ENCODE results near the gene ZNF804A.
"Not testable (repeated sequence)": the region's sequence is repeated elsewhere in the genome, so short reads cannot be mapped to it uniquely, and the experiment has no call there.

ZNF804A gene

DNA sequence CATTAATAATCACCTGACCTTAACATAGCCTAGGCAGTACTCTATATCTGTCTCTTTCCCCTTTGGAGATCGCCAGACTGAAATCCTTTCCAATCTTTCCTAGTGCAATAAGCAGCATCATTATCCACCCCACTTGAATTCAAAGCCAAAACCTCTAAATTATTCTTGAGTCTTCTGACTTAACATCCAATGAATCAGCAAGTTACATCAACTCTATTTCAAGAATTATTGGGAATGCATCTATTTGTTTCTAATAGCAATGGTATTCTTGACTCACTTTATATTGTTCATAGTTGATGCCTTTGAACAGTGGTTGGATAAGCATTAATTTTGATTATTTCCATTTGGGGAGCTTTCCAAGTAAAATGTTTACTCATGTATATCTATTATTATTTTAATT is 144.8 kb downstream of the ZNF804A start:
- no peak for TF ChIP-seq Cebpa-rat (IDR thresholded peaks at IDR 0.05)
- no peaks in the 10 kb centered on the region for H3K36me3 ChIP-seq
- no peaks in the 10 kb centered on the region for H3K4me1 ChIP-seq
- no peaks in the 10 kb centered on the region for H4K20me1 ChIP-seq
- H3K9ac ChIP-seq = no peak overlapping the region
- H3K4me3 ChIP-seq = no peak overlapping the region
- no peaks in the 10 kb centered on the region for H3K27me3 ChIP-seq
- no peaks in the 10 kb centered on the region for H3K9me3 ChIP-seq
- no peak overlapping the region for H3K4me2 ChIP-seq
- no peak overlapping the region for H3K27ac ChIP-seq

- Histone ChIP-seq H3K4me3 (no peak overlapping the region), H3K4me2 (no peak overlapping the region), H3K36me3 (no peaks in the 10 kb centered on the region), H3K9ac (no peak overlapping the region), H4K20me1 (no peaks in the 10 kb centered on the region), H3K27me3 (no peaks in the 10 kb centered on the region), H3K27ac (no peak overlapping the region), H3K4me1 (no peaks in the 10 kb centered on the region), H3K9me3 (no peaks in the 10 kb centered on the region)
- no peak for TF ChIP-seq Cebpa-rat (IDR thresholded peaks at IDR 0.05)
These were observed 157.8 kb downstream of the ZNF804A start for GRCh38 chr2:184756161-184756560.

GRCh38 chr2:184756885-184757284 is 158.6 kb downstream of the ZNF804A start:
- Histone ChIP-seq H3K4me3 (no peak overlapping the region), H3K4me1 (no peaks in the 10 kb centered on the region), H3K27me3 (no peaks in the 10 kb centered on the region), H3K9ac (no peak overlapping the region), H3K4me2 (no peak overlapping the region), H3K9me3 (no peaks in the 10 kb centered on the region), H3K27ac (no peak overlapping the region), H3K36me3 (no peaks in the 10 kb centered on the region), H4K20me1 (no peaks in the 10 kb centered on the region)
- TF ChIP-seq Cebpa-rat (IDR thresholded peaks at IDR 0.05) = no peak

- H3K4me2 ChIP-seq, H4K20me1 ChIP-seq, H3K36me3 ChIP-seq, H3K27me3 ChIP-seq, H3K9ac ChIP-seq, H3K9me3 ChIP-seq, H3K27ac ChIP-seq, H3K4me3 ChIP-seq, H3K4me1 ChIP-seq: not testable (repeated sequence)
These were observed 161.4 kb downstream of the ZNF804A start for GRCh38 chr2:184759557-184760255.

- H3K27ac ChIP-seq = no peak overlapping the region
- H4K20me1 ChIP-seq = no peaks in the 10 kb centered on the region
- no peaks in the 10 kb centered on the region for H3K4me1 ChIP-seq
- no peak overlapping the region for H3K9ac ChIP-seq
- H3K4me3 ChIP-seq = no peak overlapping the region
- no peaks in the 10 kb centered on the region for H3K36me3 ChIP-seq
- H3K9me3 ChIP-seq = no peaks in the 10 kb centered on the region
- TF ChIP-seq Cebpa-rat (IDR thresholded peaks at IDR 0.05) = no peak
- H3K27me3 ChIP-seq = no peaks in the 10 kb centered on the region
- H3K4me2 ChIP-seq = no peak overlapping the region
These were observed 162.6 kb downstream of the ZNF804A start for GRCh38 chr2:184760931-184761330.

GRCh38 chr2:184765112-184765895 is 167.0 kb downstream of the ZNF804A start:
- Histone ChIP-seq H3K4me2 (no peak overlapping the region), H3K4me3 (no peak overlapping the region)

GRCh38 chr2:184767059-184767458 is 168.7 kb downstream of the ZNF804A start:
- Histone ChIP-seq H3K4me2 (no peak overlapping the region), H3K36me3 (no peaks in the 10 kb centered on the region), H3K9ac (no peak overlapping the region), H3K4me3 (no peak overlapping the region), H4K20me1 (no peaks in the 10 kb centered on the region), H3K27ac (no peak overlapping the region), H3K9me3 (no peaks in the 10 kb centered on the region), H3K27me3 (no peaks in the 10 kb centered on the region), H3K4me1 (no peaks in the 10 kb centered on the region)
- no peak for TF ChIP-seq Cebpa-rat (IDR thresholded peaks at IDR 0.05)

More at GRCh38 chr2:184765112-184765895, 167.0 kb downstream of the ZNF804A start:
- no peaks in the 10 kb centered on the region for H3K27me3 ChIP-seq
- no peak for TF ChIP-seq Cebpa-rat (IDR thresholded peaks at IDR 0.05)
- H3K4me1 ChIP-seq = no peaks in the 10 kb centered on the region
- H3K9me3 ChIP-seq = no peaks in the 10 kb centered on the region
- H3K36me3 ChIP-seq = no peaks in the 10 kb centered on the region
- H3K9ac ChIP-seq = no peak overlapping the region
- no peaks in the 10 kb centered on the region for H4K20me1 ChIP-seq
- no peak overlapping the region for H3K27ac ChIP-seq

- TF ChIP-seq Cebpa-rat (IDR thresholded peaks at IDR 0.05) = no peak
- Histone ChIP-seq H3K9me3 (no peaks in the 10 kb centered on the region), H3K36me3 (no peaks in the 10 kb centered on the region), H3K4me3 (no peak overlapping the region), H3K27ac (no peak overlapping the region), H4K20me1 (no peaks in the 10 kb centered on the region), H3K9ac (no peak overlapping the region), H3K4me1 (no peaks in the 10 kb centered on the region), H3K27me3 (no peaks in the 10 kb centered on the region), H3K4me2 (no peak overlapping the region)
These were observed 170.7 kb downstream of the ZNF804A start for GRCh38 chr2:184769023-184769422.

DNA sequence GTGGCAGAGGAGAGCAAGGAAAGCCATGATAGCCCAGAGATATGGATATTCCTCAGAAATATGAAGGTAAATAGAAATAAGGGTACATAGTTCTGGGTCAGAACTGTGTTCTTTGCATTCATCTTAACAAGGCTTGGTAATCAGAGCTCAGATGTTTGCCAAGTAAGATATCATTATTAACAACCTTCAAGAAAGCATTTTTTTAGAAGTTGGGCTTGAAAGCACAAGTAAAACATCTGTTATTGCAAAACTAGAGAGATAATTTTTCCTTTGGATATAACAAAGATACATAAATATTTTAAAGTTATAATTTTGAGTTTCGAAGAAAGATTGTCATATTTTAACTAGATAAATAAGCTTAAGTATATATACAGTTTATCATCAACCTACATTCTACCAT is 171.4 kb downstream of the ZNF804A start:
- H4K20me1 ChIP-seq = no peaks in the 10 kb centered on the region
- no peak overlapping the region for H3K4me2 ChIP-seq
- no peaks in the 10 kb centered on the region for H3K9me3 ChIP-seq
- H3K4me3 ChIP-seq = no peak overlapping the region
- H3K27me3 ChIP-seq = no peaks in the 10 kb centered on the region
- no peak overlapping the region for H3K9ac ChIP-seq
- H3K27ac ChIP-seq = no peak overlapping the region
- H3K36me3 ChIP-seq = no peaks in the 10 kb centered on the region
- no peaks in the 10 kb centered on the region for H3K4me1 ChIP-seq
- no peak for TF ChIP-seq Cebpa-rat (IDR thresholded peaks at IDR 0.05)

GRCh38 chr2:184779777-184780176 is 181.4 kb downstream of the ZNF804A start:
- Histone ChIP-seq H4K20me1 (no peaks in the 10 kb centered on the region), H3K4me3 (no peak overlapping the region), H3K36me3 (no peaks in the 10 kb centered on the region), H3K9ac (no peak overlapping the region), H3K27ac (no peak overlapping the region), H3K4me2 (no peak overlapping the region), H3K27me3 (no peaks in the 10 kb centered on the region), H3K9me3 (no peaks in the 10 kb centered on the region), H3K4me1 (no peaks in the 10 kb centered on the region)
- peak; percentile 74; the same call in 1 of the 2 replicates for TF ChIP-seq Cebpa-rat (IDR thresholded peaks at IDR 0.05)

Data from BLaER1 (cell line).